Measurements from ENCODE around the gene SCLT1. TPM values are rescaled to one million over a fixed set of nuclear protein-coding genes. Genes with fewer than 3 reads are reported as not detected.

Gene SCLT1
- polyA plus RNA-seq, 1 donor (not counting 4 experiments of a cell fraction or from before 2014, with no cell fraction given): 5.8 TPM

DNA sequence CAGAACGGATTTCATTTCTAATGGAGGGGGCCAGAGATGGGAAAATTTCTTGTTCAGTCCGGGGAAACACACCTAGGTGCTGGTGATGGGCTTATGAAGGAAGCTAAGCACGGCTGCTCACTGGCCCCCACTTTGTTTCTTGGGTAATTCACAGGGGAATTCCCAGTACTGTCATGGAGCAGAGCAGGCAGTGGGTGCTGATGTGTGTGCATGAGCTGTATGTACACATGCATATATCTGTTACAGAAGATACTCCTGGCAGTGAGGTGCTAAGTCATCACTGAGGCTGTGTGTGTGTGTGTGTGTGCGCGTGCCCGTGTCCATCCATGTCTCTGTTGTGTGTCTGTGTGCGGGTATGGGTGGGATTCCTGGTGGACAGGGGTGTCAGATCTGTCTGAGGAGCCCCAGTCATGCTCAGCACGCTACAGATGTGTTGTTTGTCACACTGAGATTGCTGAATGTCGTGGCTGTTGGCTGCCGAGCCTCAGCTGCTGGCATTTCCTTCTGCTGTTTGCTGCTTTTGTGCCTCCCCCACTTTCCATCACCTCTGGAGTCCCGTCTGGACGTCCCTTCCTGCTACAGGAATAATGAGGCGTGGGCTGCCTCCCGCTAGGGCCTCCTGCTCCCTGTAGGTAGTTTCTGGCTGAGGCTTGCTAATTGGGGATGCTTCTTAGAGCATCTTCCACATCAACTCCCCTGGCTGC is 230.6 kb downstream of the SCLT1 start:
- dilution Hi-C loops (cut with MboI; ENCODE audit: extremely low pct_ligation_motif_present, low sequenced_read_pairs): no loop called here
- Histone ChIP-seq H3K9ac (ENCODE audit: control insufficient read depth, extremely low read depth, insufficient read depth, low read length) (no peak overlapping the region), H3K4me1 (ENCODE audit: control insufficient read depth, extremely low read depth, insufficient read depth, low read length) (no peaks in the 10 kb centered on the region), H3K9me1 (ENCODE audit: control insufficient read depth, extremely low read depth, insufficient read depth, low read length) (no peaks in the 10 kb centered on the region), H3K27ac (ENCODE audit: control insufficient read depth, insufficient read depth, low read length) (no peak overlapping the region), H3K4me3 (ENCODE audit: control insufficient read depth in 2 of 3, extremely low read depth in 1 of 3, insufficient read depth in 2 of 3, low read depth in 1 of 3, low read length in 3 of 3) (no peak overlapping the region), H3K79me2 (ENCODE audit: control insufficient read depth, insufficient read depth, low read length) (no peaks in the 10 kb centered on the region), H3K9me3 (ENCODE audit: control insufficient read depth, low read depth, low read length) (no peaks in the 10 kb centered on the region), H2AFZ (ENCODE audit: control insufficient read depth, low read length) (no peak overlapping the region), H4K20me1 (ENCODE audit: control insufficient read depth, extremely low read depth, insufficient read depth, low read length) (no peaks in the 10 kb centered on the region), H3K4me2 (ENCODE audit: control insufficient read depth, extremely low read depth, insufficient read depth, low read depth, low read length) (no peak overlapping the region), H3K27me3 (ENCODE audit: control insufficient read depth, extremely low read depth, insufficient read depth, low read length) (no peaks in the 10 kb centered on the region), H3K36me3 (ENCODE audit: control insufficient read depth in 2 of 2, extremely low read depth in 1 of 2, insufficient read depth in 2 of 2, low read length in 2 of 2) (peaks cover 4 to 15% of the 10 kb centered on the region in 2 experiments)
- no peak for FAIRE-seq
- TF ChIP-seq, protein P1, sequence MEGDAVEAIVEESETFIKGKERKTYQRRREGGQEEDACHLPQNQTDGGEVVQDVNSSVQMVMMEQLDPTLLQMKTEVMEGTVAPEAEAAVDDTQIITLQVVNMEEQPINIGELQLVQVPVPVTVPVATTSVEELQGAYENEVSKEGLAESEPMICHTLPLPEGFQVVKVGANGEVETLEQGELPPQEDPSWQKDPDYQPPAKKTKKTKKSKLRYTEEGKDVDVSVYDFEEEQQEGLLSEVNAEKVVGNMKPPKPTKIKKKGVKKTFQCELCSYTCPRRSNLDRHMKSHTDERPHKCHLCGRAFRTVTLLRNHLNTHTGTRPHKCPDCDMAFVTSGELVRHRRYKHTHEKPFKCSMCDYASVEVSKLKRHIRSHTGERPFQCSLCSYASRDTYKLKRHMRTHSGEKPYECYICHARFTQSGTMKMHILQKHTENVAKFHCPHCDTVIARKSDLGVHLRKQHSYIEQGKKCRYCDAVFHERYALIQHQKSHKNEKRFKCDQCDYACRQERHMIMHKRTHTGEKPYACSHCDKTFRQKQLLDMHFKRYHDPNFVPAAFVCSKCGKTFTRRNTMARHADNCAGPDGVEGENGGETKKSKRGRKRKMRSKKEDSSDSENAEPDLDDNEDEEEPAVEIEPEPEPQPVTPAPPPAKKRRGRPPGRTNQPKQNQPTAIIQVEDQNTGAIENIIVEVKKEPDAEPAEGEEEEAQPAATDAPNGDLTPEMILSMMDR (optimal IDR thresholded peaks at IDR 0.05 in 1 of 3, IDR thresholded peaks at IDR 0.05 in 1 of 3, conservative IDR thresholded peaks at IDR 0.05 in 1 of 3; ENCODE audit: extremely low read depth in 1 of 3, insufficient read depth in 2 of 3, low read length in 3 of 3): no peak
- no peak for TF ChIP-seq EZH2 (IDR thresholded peaks at IDR 0.05; ENCODE audit: low read length)
- DNase-seq (ENCODE audit: low read depth, low spot score): no peak

DNA sequence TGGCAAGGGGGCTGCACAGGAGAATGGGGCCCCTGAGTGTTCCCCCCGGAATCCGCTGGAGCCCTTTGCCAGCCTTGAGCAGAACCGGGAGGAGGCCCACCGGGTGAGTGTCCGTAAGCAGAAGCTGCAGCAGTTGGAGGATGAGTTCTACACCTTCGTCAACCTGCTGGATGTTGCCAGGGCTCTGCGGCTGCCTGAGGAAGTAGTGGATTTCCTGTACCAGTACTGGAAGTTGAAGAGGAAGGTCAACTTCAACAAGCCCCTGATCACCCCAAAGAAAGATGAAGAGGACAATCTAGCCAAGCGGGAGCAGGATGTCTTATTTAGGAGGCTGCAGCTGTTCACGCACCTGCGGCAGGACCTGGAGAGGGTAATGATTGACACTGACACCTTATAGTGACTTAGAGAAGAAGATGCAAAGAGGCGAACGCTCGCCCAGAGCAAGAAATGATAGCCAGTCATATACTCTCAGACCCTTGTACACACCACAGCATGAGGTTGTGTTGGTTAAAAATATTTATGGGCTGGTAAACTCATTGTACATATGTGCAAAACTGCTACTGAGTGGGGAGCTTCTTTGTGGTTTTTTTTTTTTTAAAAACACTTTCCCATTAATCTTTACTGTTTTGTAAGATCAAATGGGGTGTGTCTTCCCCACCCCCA is 231.4 kb downstream of the SCLT1 start:
- no peaks in the 10 kb centered on the region for H3K27me3 ChIP-seq (ENCODE audit: control insufficient read depth, extremely low read depth, insufficient read depth, low read length)
- H2AFZ ChIP-seq (ENCODE audit: control insufficient read depth, low read length): no peak overlapping the region
- no peak overlapping the region for H3K27ac ChIP-seq (ENCODE audit: control insufficient read depth, insufficient read depth, low read length)
- TF ChIP-seq, protein P1 (optimal IDR thresholded peaks at IDR 0.05 in 1 of 3, IDR thresholded peaks at IDR 0.05 in 1 of 3, conservative IDR thresholded peaks at IDR 0.05 in 1 of 3; ENCODE audit: extremely low read depth in 1 of 3, insufficient read depth in 2 of 3, low read length in 3 of 3): no peak
- no peak for TF ChIP-seq EZH2 (IDR thresholded peaks at IDR 0.05; ENCODE audit: low read length)
- H3K9me3 ChIP-seq (ENCODE audit: control insufficient read depth, low read depth, low read length): no peaks in the 10 kb centered on the region
- no peaks in the 10 kb centered on the region for H3K79me2 ChIP-seq (ENCODE audit: control insufficient read depth, insufficient read depth, low read length)
- peaks cover 6 to 19% of the 10 kb centered on the region in 2 experiments for H3K36me3 ChIP-seq (ENCODE audit: control insufficient read depth in 2 of 2, extremely low read depth in 1 of 2, insufficient read depth in 2 of 2, low read length in 2 of 2)
- H3K9me1 ChIP-seq (ENCODE audit: control insufficient read depth, extremely low read depth, insufficient read depth, low read length): no peaks in the 10 kb centered on the region
- no peaks in the 10 kb centered on the region for H3K4me1 ChIP-seq (ENCODE audit: control insufficient read depth, extremely low read depth, insufficient read depth, low read length)
- DNase-seq (ENCODE audit: low read depth, low spot score): no peak
- H3K4me3 ChIP-seq (ENCODE audit: control insufficient read depth in 2 of 3, extremely low read depth in 1 of 3, insufficient read depth in 2 of 3, low read depth in 1 of 3, low read length in 3 of 3): no peak overlapping the region
- no peak overlapping the region for H3K4me2 ChIP-seq (ENCODE audit: control insufficient read depth, extremely low read depth, insufficient read depth, low read depth, low read length)
- H3K9ac ChIP-seq (ENCODE audit: control insufficient read depth, extremely low read depth, insufficient read depth, low read length): no peak overlapping the region
- dilution Hi-C loops (cut with MboI; ENCODE audit: extremely low pct_ligation_motif_present, low sequenced_read_pairs): no loop called here
- FAIRE-seq: no peak
- H4K20me1 ChIP-seq (ENCODE audit: control insufficient read depth, extremely low read depth, insufficient read depth, low read length): no peaks in the 10 kb centered on the region

All from keratinocyte (primary cell).